HG03575 (cell line): Measurements from ENCODE around the gene DCAF7.

Experiments
- ATAC-seq: cut with Tn5 transposase; IDR thresholded peaks from one replicate; pipeline ENCODE4 v1.9.1; 2021; ENCODE audit not compliant: unreplicated experiment, insufficient number of reproducible peaks, low FRiP score; ENCODE audit errors: extremely low read depth

DCAF7 gene

DNA sequence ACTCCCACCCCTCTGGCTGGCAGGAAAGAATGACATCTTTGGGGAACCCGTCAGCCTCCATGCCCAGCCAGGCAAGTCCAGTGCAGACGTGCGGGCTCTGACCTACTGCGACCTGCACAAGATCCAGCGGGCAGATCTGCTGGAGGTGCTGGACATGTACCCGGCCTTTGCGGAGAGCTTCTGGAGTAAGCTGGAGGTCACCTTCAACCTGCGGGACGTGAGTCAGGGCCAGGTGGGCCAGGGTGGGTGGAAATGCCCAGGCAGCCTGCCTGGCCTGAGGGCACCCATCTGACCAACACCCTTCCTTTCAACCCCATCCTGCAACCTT lies 8.1 kb upstream of the DCAF7 start:
- ATAC-seq = no peak

DNA sequence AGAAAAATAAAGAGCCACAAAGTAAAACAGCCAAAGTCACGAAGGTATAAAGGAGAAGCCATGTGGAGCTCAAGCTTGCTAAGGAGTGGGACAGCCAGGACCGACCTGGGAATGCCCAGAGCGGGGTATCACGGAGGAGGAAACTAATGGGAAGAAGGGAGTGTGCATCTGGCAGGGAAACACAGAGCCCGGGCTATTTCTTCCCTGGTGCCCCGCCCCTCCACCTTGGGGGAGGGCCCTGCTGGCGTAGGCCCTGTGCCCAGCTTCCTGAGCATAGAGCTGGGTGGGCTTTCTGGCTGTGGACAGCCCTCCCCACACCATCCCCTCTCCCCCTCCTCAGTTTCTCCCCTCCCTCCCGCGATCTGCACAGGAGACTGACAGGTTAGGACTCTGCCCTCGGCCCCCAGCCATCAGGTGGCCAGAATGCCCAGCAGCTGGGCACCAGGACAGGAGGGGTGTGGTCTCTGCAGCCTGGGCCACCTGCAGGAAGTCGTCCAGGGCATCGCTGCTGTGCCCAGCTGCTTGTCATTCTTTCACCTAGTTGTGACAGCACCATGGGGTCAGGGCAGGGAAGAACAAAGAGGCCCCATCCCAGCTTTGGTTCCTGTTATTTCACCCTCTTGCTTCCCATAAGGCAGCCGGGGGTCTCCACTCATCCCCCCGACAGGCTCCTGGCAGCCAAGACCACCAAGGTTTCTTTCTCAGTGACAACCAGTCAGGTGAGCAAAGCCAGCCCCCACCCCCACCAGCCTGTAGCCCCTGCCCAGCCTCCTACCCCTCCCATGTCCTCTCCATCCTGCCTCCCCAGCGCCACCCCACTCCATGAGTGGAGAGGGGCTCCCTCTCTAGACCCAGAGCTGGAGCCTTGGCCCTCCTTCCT lies 7.1 kb upstream of the DCAF7 start:
- no peak for ATAC-seq

DNA sequence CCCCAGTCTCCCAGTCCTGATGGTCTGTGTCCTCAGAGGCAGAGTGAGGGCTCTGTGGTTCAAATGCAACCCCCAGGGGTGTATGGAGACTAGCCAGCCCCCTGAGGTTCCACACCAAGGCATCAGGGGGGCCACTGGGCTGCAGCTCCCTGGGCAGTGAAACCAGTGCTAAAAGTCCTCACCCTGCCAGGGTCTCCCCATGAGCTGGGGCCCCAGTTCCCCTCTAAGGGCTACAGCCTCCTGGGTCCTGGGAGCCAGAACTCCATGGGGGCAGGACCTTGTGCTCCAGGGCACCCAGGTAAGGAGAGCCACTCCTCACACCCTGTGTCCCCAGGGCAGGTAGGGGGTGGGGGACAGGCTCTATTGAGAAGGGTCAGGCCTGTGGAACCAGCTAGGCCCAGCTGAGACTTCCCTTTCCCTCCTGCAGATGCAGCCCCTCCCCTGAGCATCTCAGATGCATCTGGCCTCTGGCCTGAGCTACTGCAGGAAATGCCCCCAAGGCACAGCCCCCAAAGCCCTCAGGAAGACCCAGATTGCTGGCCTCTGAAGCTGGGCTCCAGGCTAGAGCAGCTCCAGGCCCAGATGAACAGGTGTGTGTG lies 6.4 kb upstream of the DCAF7 start:
- ATAC-seq = no peak

DNA sequence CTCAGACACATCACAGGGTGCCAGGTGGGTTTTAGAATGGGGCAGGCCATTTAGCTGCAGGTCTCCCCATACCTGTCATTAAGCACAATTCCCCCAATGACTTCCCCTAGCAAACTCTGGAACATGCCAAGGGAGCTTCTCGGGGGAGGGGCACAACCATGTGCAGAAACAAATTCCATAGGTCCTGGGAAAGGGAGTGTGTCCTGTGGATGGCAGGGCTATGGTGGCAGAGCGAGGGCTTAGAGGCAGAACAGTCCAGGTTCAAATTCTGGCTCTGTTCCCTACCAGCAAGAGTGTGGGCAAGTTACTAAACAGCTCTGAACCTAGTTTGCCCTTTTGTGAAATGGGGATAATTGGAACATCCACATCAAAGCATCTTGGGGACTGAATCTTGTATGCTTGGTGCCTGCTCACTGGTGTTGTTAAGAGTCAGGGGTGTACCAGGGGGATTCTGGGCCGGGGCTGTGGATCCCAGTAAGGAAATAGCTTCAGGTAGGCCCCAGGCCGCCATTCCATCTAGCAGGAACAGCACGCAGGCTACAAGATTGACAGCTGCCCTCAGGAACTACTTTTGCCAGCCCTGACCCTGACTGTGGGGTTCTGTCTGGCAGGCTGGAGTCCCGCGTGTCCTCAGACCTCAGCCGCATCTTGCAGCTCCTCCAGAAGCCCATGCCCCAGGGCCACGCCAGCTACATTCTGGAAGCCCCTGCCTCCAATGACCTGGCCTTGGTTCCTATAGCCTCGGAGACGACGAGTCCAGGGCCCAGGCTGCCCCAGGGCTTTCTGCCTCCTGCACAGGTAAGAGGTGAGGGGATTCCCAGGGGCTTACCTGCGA lies 5.6 kb upstream of the DCAF7 start:
- ATAC-seq = no peak

DNA sequence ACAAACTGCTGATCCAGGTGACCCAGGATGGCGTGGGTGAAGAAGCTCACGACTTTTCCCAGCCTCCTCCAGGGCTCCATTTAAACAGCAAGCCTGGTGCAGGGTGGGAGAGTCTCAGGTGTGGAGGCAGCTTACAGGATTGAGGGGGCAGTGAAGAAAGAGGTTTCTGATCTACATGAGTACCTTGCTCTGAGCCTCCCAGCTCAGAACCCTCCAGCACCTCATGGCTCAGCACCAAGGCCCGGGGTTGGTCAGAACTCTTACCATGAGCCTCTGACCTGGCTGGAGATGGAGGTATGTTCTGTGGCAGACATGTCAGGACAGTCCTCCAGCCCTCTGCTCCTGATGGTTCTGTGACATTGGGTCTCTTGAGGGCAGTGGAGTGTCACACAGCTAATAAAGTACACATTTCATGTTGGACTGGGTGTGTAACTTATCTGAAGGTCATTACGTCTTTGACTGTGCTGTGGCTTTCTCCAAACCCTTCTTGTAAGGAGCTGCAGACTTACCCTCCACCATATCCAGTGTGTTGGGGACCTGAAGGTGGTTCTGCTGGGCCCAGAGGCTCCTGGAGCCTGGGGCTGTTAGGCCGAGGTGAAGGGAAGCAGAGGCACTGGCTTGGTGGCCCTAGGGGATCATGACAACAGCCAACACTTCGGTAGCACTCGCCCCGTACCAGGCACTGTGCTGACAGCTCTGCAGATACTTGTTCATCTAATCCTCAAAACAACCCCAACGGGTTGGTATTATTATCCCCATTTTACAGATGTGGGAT lies 3.8 kb upstream of the DCAF7 start:
- ATAC-seq = no peak

DNA sequence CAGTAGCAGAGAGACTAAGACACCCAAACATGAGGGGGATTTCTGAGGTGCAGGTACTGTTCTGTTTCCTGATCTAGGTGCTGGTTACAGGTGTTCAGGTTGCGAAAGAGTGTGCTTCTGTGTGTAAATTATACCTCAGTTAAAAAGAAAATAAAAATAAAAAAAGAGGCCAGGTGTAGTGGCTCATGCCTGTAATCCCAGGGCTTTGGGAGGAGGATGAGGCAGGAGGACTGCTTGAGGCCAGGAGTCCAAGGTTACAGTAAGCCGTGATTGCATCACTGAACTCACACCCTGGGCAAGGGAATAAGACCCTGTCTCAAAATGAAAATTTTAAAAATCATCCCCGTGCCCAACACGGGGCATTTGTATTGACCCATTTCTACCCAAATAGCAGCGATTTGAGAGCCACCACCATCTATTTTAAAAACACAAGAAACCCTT lies 3.2 kb upstream of the DCAF7 start:
- no peak for ATAC-seq

DNA sequence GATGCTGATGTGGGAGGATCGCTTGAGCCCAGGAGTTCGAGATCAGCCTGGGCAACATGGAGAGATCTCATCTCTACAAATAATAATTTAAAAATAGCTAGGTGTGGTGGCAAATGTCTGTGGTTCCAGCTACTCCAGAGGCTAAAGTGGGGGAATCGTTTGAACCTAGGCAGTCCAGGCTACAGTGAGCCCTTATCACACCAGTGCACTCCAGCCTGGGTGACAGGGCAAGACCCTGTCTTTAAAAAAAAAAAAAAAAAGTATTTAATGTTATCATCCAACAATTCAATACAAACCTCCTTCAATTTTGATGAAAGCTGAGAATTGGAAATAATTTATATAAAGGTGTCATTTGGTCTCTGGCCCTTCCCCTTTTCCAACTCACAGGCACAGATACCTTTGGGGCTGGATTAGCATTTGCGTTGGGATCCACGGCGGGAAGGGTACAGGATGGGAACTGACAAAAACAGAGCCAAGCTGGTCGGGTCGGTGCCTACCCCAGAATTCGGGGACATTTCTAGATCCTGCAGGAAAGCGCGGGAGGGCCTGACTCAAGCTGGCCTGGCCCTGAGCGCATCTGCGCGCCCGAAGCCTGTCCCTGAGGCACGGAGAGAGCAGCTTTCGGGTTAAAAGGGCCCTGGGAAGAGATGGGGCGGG lies 860 bp upstream of the DCAF7 start:
- ATAC-seq = no peak

DNA sequence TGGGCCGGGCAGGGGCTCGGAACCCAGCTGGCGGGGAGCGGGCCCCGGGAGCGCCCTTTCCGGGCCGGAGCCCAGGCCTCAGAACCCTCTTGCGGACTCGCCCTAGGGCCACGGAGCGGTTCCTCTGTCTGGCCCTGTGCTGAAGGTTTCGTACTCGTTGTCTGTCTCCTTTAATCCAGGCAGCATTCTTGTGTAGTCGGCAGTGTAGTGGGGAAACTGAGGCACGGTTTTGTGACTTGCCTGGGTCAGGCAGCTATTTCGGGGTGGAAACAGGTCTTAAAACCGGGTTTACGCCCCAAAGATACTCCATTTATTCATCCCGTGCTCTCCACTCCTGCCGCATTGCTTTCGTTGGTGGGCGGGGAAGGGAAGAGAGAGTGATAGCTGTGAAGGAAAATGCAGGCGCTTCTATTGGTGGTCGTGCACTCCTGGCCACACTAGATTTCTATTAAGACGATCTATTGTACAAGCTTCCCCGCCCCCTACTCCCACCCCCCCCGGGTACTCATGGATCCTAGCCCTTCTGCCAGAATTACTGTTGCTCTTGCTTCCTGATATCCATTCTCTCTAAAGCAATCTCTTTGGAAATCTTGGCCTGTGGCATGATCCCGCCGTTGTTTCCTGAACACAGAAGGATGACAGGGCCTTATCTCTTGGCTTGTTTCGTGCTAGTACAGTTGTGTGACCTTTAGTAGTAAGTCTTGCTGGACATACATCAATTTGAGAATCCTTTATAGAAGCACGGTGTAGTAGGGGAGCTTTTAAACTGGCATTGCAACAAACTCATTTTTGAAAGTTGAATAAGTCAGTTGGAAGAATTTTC lies 751 bp downstream of the DCAF7 start:
- no peak for ATAC-seq

DNA sequence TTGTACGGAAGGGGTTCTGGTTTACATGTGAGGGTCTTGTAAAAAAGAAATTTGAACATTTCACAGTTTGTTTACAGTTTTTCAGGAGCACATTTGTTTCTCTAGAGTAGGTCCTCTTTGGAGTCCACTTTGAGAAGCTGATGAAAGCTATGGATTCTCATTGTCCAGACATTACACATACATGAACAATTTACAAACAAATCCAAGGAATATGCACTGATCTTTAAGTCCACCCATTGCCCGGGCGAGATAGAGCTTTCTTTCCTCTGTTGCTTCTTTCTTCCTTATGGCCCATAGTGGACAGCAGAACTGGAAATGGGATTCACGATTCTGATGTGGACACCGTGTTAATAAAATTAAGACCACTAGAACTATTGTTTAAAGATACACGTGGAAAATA lies 1.9 kb downstream of the DCAF7 start:
- no peak for ATAC-seq

DNA sequence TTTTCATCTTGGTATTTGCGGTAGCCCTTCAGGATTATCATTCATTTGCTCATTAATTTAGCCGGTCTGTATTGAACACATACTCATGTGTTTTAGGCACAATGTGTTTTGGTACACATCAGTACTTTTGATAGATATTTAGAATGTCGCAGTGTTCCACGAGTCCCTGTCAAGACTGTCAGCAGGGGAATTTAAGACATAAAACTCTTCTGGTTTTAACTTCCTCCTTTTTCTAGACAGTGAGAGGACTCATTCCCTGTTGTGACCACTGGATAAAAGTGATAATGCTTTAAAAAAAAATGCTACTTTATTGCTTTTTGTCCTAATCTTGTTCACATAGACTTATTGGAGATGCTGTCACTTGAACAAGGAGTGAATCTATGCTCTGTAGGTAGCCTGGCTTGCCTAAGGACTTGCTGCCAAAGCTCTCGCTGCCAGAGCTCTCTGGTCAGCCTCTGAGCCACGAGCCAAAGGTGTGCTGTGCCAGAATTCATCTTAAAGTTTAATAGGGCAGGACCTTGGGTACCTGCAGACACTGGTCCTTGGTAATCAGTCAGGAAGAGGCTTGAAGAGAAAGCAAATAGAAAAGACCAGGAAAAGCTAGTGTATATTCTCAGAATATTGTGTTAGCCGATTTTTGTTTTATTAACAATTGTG lies 5.4 kb downstream of the DCAF7 start:
- no peak for ATAC-seq

DNA sequence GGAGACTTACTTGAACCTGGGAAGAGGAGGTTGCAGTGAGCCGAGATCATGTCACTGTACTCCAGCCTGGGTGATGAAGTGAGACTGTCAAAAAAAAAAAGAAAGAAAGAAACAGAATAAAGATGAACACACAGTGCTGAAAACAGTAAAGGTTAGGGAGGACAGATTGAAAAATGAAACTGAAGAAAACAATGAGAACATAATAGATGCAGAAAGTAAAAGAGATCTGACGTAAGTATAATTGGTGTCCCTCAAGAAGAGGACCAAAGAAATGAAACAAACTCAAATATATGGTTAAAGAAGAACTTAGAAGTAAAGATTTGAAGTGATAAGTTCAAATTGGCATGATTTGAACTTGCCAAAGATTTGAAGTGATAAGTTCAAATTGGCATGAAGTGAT lies 7.1 kb downstream of the DCAF7 start:
- ATAC-seq = no peak

DNA sequence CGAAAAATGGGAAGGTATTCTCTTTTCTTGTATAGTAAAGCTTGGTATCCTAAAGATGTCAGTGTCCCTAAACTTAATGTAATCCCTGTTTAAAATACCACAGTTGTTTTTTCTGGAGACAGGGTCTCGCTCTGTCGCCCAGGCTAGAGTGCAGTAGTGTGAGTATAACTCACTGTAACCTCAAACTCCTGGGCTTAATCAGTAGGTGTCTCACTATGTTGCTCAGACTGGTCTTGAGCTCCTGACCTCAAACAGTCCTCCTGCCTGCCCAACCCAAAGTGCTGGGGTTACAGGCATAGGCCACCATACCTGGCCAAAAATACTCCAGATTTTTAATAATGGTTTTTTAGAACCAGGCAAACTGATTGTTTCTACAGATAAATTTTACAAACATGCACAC lies 8.2 kb downstream of the DCAF7 start:
- ATAC-seq = no peak

DNA sequence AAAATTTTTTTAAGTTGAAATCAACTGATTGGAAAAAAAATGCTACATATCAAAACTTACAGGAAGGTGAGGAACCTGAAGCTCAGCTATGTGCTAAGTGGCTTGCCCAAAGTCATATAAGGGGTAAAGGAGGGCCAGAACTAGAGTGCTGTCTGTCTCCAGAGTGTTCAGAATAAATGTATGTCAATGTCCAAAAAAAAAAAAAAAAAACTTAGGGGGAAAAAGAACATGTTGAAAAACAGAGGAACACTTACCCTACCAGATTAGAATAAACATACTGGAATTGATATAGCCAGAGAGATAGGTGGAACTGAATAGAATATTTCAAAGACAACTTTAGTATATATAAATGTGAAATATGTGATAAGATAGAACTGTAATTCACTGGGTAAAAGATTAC lies 11.5 kb downstream of the DCAF7 start:
- no peak for ATAC-seq

DNA sequence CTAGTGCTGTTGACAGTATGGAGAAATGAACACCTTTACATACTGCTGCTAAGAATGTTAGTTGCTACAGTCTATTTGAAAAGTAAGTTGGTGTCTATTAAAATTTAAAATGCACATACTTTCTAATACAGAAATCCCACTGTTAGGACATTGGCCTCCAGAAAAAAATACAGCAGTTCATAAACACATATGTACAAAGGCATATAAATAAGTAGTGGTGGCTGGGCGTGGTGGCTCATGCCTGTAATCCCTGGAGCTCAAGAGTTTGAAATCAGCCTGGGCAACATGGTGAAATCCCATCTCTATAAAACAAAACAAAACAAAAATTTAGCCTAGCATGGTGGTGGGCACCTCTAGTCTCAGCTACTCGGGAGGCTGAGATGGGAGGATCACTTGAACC lies 13.1 kb downstream of the DCAF7 start:
- ATAC-seq = no peak

DNA sequence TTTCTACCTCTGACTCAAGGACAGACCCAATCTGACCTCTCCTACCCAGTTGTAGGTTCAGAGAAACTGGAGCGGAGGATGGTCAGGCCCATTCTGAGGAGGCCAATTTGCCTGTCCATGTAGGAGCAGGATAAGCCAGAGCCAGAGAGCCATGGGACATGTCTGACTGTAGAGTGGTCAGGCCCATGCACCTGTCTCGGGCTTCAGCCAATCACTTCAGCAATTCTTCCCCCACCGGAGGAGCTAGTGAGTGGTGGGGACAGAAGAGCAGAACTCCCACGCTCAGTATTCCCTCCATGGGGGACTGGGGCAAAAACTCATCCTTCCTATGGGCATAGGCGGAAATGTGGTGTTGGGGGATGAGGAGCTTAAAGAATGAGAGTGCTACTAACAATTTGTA lies 14.3 kb downstream of the DCAF7 start:
- no peak for ATAC-seq

DNA sequence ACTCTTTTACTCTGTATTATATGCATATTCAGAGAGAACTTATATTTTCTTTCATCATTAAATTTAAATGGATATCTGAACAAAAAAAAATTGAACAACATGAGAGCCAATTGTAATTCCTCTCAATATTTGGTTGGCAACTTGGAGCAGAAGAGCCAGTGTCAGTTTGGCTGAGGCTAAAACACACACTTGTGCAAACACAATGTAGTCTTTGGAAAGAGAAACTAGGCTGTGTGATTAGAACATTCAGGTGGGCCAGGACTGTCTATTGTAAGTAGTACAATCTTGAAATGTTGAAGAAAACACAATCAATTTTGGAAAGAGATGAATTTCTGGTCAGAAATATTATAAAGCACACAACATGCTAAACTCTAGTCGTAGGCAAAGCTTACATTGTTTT lies 17.0 kb downstream of the DCAF7 start:
- ATAC-seq = no peak

DNA sequence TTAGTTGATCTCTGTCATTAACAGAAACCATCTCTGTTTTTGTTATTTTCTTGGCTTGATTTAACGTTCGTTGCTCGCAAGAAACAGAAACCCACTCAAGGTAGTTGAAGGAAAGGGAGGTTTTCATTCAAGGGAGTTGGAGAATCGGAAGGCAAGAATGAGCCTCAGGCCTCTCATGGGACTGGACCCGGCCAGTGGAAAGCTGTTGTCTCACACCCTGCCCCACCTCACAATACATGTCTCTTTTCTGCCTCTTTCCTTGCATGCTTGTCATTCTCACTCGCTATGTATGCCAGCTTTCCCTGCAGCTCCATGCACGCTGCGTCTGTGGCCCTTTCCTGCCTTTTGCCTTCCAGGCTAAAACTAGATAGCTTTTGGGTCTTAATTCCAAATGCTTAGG lies 18.3 kb downstream of the DCAF7 start:
- ATAC-seq = no peak
